Measurements from ENCODE around the gene KCNF1. TPM values are rescaled to one million over a fixed set of nuclear protein-coding genes. Genes with fewer than 3 reads are reported as not detected.

Gene KCNF1
- total RNA-seq, 1 donor from 2014 or later = 1.6 TPM

GRCh38 chr2:10954856-10955818 is 43.4 kb downstream of the KCNF1 start:
- Histone ChIP-seq H3K4me1 (ENCODE audit: insufficient read depth, low read length) (peaks cover 4% of the 10 kb centered on the region), H3K36me3 (ENCODE audit: insufficient read depth, low read length) (no peaks in the 10 kb centered on the region), H3K79me2 (ENCODE audit: insufficient read depth, low read length) (no peaks in the 10 kb centered on the region), H3K27ac (ENCODE audit: low read depth, low read length) (no peak overlapping the region), H2AFZ (ENCODE audit: low read depth, low read length) (no peak overlapping the region), H3K4me3 (ENCODE audit: insufficient read depth, low read depth, low read length) (no peak overlapping the region), H3K4me2 (ENCODE audit: low read length) (no peak overlapping the region), H3K9me3 (ENCODE audit: insufficient read depth, low read depth, low read length) (no peaks in the 10 kb centered on the region), H3K27me3 (ENCODE audit: insufficient read depth, low read length) (peaks cover 4% of the 10 kb centered on the region), H3K9ac (ENCODE audit: low read length) (no peak overlapping the region), H4K20me1 (ENCODE audit: insufficient read depth, low read length) (no peaks in the 10 kb centered on the region)
- Mint-ChIP-seq H3K27me3 (ENCODE audit: low read depth, unreplicated experiment) (peaks cover 13% of the 10 kb centered on the region), H3K9me3 (ENCODE audit: unreplicated experiment) (peaks cover 1% of the 10 kb centered on the region), H3K4me1 (ENCODE audit: low read depth, unreplicated experiment) (peaks cover 8% of the 10 kb centered on the region), H3K4me3 (ENCODE audit: unreplicated experiment) (no peak overlapping the region), H3K27ac (ENCODE audit: unreplicated experiment) (peak overlapping the region; percentile 51), H3K36me3 (ENCODE audit: low read depth, unreplicated experiment) (no peaks in the 10 kb centered on the region)
- TF ChIP-seq CTCF (IDR thresholded peaks at IDR 0.05; ENCODE audit: insufficient read depth, low read depth, low read length) (no peak), EZH2 (IDR thresholded peaks at IDR 0.05; ENCODE audit: insufficient read depth, low read length) (no peak)
- FAIRE-seq (no peak), DNase-seq (ENCODE audit: low read depth) (no peak)

- Histone ChIP-seq H3K4me3 (ENCODE audit: insufficient read depth, low read depth, low read length) (no peak overlapping the region), H3K27me3 (ENCODE audit: insufficient read depth, low read length) (peaks cover 3% of the 10 kb centered on the region), H3K4me1 (ENCODE audit: insufficient read depth, low read length) (peaks cover 4% of the 10 kb centered on the region), H3K79me2 (ENCODE audit: insufficient read depth, low read length) (no peaks in the 10 kb centered on the region), H3K36me3 (ENCODE audit: insufficient read depth, low read length) (no peaks in the 10 kb centered on the region), H3K9ac (ENCODE audit: low read length) (no peak overlapping the region), H3K9me3 (ENCODE audit: insufficient read depth, low read depth, low read length) (no peaks in the 10 kb centered on the region), H4K20me1 (ENCODE audit: insufficient read depth, low read length) (no peaks in the 10 kb centered on the region), H2AFZ (ENCODE audit: low read depth, low read length) (no peak overlapping the region), H3K4me2 (ENCODE audit: low read length) (no peak overlapping the region), H3K27ac (ENCODE audit: low read depth, low read length) (no peak overlapping the region)
- Mint-ChIP-seq H3K4me3 (ENCODE audit: unreplicated experiment) (no peak overlapping the region), H3K4me1 (ENCODE audit: low read depth, unreplicated experiment) (peaks cover 8% of the 10 kb centered on the region), H3K27ac (ENCODE audit: unreplicated experiment) (peak overlapping the region; percentile 47), H3K36me3 (ENCODE audit: low read depth, unreplicated experiment) (no peaks in the 10 kb centered on the region), H3K27me3 (ENCODE audit: low read depth, unreplicated experiment) (peaks cover 11% of the 10 kb centered on the region), H3K9me3 (ENCODE audit: unreplicated experiment) (no peaks in the 10 kb centered on the region)
- TF ChIP-seq EZH2 (IDR thresholded peaks at IDR 0.05; ENCODE audit: insufficient read depth, low read length) (no peak), CTCF (IDR thresholded peaks at IDR 0.05; ENCODE audit: insufficient read depth, low read depth, low read length) (no peak)
- no peak for FAIRE-seq
- no peak for DNase-seq (ENCODE audit: low read depth)
Observed at GRCh38 chr2:10956006-10956790, 44.5 kb downstream of the KCNF1 start.
